Tongue (tissue), 2 donors: Measurements from ENCODE around the gene SLC39A3. TPM values are rescaled to one million over a fixed set of nuclear protein-coding genes. Genes with fewer than 3 reads are reported as not detected.
A peak's percentile ranks its signal among the peaks of the same experiment; 100 is the strongest.
"Not testable (repeated sequence)": the region's sequence is repeated elsewhere in the genome, so short reads cannot be mapped to it uniquely, and the experiment has no call there.

ENCODE experiments used
- DNase-seq: peaks from one replicate; pipeline ENCODE4 v3.0.0-alpha.2; 2015
- total RNA-seq: library from RNA; depleted of rRNA; stranded (reverse); fragments of >200 nt; gene quantifications from one replicate; pipeline ENCODE4 v1.2.3, GENCODE V29; 2014

Gene SLC39A3
- total RNA-seq, 1 donor from 2014 or later, result 10.8 TPM

DNA sequence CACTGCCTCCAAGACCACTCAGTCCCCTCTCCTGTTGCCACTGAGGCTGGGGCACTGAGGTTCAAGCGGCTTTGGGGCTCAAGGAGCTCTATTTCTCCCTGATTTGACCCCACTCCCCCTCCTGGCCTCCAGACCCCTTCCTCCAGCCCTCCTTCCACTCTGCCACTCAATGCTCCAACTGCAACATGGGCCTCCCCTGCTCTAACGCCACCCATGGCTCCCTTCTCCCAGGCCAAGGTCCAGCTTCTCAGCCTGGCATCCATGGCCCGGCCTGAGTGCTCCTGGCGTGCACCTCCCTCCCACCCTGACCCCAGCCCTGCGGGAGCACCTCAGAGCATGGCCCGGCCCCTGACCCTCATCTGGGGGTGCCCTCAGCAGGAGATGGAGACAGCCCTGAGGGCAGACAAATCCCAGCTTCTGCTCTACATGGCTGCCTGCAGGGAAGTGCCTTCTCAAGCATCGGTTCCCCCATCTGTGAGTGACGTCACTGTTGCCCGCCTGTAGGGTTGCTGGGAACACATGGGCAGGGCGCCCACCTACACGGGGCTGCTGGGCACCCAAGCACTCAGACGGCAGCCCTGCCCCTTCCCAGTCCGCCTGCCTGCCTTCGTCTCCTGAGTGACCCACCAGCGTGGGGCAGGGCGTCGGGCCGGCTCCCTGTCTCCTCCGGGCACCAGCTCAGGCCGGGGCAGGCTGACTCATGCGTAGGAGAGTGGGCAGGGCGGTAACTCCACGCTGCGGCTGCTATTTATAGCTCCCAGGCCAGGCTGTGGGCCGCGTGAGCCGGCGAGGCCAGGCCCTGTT lies 17.1 kb downstream of the SLC39A3 start:
- DNase-seq, result no peak

DNA sequence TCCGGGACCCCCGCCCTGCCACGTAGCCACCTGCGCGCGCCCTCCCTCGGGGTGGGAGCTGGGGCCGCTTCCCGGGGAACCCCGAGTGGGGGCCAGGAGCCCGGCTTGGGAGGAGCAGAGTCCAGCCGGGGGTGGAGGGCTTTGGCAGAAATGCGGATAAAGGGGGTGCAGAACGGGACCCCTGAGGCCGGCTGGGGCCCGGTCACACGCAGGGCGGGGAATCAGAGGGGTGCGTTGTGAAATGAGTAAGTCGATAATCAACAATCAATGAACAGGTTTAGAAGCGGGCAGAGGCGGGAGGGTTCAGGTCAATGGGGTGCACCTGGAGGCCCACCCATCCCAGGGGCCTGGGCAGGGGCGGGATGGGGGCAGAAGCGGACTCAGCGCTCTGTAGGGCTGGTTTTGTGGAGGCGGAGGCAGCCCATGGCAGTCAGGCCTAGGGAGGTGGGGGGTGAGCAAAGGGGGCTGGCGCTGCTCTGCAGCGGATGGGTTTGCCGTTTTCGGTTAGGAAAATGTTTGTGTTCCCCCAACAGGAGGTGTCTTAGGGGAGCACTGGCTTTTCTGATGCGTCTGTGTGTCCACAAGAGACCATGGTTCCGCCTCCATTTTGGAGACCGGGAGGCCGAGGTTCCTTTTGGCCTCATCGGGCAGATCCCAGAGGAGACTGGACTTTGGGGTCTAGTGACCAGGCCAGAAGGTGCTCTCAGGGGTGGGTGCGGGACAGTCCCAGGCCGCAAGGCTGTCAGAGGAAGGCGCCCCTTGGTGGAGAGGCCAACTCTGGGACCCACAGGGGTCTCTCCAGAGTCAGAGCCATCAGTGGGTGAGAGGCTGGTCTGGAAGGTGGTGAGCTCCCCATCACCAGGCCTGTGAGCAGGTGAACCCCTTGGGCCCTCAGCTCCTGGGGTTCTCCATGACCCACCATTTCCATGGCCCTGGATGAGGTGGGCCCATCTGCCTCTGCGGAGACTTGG lies 18.0 kb downstream of the SLC39A3 start:
- no peak for DNase-seq

DNA sequence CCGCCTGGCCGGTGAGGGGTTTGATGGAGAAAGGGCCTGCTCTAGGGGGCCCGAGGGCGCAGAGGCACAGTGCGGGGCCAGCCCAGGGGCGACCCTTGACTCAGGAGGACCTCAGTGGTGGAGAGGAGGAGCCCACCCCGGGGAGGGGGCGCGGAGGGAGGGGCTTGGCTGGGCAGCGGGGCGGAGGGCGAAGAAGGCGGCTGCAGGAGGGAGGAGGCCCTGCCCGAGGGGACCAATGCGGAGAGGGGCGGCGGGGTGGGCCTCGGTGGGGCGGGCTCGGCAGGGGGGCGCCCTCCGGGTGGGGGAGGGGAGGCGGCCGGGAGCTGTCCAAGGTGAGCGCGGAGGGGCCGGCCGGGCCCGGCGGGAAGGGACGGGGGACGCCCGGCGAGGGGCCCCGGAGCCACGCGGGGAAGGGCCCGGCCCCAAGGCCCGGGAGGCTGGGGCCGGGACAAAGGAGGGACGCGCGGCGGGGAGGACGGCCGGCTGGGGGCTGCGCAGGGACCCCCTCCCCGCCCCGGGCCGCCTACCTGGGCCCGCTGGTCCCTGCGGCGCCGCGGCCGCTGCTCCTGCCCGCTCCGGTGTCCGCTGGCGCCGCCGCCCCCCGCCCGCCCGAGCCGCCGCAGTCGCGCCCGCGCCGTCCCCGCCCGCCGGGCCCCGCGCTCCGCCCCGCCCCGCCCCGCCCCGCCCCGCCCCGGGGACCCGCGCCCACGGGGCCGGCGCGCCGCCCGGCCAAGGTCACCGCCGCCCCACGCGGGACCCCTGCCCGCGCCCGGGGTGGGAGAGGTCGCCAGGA lies 18.8 kb downstream of the SLC39A3 start, which contains the start of gene DIRAS1:
Gene DIRAS1 (minus strand): TSS at position 596 of the 793 bp plus-strand sequence. CDS start 3,566 bp downstream, outside the sequence.
- no peak for DNase-seq

DNA sequence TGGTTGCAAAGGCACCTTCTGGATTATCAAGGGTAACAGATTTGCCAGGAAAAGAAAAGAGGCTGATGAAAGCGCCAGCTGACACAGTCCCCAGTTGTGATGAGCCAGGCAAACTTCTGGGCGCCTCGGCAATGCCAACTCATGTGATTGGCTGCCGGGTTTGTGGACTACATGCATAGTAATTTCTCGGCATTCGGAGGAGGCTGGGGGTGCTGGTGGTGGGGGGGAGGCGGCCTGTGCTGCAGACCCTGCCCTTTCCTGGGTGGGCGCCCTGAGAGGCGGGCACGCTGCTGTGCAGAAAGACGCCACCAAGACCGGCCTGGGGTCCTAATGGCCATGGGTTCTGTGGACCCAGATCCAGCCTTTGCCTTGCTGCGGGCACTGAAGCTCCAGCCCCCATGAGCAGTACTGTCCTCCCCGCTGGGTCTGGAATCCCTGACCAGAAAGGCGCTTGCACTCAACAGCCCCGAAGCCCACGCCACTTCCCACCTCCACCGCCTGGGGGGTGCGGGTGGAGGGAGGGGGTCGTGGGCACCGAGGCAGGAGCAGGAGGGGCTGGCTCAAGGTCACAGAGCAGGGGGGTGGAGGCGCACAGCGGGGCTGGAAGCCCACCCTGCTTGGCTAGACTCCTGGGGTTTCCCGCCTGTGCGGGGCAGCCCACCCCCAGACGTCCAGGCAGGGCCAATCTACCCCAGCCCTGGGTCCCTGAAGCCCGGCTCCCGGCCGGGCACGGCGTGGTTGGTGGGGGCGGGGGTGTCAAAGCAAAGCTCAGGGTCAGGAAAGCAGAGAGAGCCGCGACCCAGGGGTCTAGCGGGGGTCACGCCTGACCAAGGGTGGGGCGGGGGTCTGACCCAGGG lies 19.7 kb downstream of the SLC39A3 start:
- DNase-seq, result peak; percentile 34

DNA sequence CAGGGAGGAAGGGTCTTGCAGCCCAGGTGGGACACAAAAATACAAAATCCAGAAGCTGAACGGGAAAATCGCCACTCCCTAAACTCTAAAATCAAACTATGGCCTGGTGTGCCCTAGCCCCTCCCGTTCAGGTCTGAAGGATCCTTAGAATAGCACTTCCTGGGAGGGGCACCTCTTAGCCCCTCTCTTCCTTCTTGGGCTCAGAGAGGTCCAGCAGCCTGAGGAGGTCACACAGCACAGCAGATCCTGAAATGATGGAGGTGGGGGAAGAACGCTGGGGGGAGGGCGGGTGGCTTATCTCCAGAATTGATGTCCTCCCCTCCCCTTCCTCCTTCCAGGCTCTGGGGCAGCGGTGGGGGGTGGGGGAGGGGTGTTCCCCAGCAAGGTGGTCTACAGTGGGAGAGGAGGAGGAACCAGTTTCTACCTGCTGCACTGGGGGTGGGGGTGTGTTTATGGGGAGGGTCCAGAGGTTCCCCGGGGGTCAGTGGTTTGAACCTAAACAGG lies 20.5 kb downstream of the SLC39A3 start:
- DNase-seq, result no peak

DNA sequence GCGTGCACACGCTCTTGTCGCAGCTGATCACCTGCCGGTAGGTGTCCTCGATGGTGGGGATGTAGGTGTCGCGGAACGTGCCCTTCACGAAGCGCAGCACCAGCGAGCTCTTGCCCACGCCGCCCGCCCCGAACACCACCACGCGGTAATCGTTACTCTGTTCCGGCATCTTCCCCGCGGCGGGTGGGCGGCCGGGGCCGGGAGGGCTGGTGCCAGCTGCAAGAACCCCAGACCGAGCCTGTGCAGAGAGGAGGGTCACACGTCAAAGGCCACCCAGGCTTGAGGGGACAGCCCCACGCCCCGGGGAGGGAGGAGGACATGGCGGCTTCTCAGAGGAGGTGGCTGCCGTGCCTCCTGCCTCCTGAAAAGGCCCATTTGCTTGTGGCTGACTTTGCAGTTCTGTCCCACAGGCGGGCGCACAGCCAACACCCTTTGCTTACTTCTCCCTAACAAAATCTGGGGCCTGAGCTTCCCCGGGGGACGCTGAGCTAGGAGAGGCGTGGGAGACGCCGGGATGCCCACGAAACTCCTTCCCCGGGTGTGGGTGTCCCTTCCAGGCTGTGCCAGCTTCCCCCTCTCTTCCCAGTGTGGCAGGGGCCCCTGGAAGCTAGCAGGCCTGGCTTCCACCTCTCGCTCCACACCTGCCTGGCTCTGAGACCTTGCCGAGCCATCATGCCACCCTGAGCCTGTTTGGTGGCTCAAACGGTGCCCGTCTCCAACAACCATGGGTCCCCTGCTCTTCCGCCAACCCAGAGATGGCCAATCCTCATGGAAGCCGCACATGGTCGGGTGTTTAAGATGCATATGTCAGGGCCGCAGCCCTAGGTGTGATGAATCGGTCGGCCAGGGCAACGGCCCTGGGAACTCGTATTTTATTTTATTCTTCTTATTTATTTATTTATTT lies 21.9 kb downstream of the SLC39A3 start:
- no peak for DNase-seq

DNA sequence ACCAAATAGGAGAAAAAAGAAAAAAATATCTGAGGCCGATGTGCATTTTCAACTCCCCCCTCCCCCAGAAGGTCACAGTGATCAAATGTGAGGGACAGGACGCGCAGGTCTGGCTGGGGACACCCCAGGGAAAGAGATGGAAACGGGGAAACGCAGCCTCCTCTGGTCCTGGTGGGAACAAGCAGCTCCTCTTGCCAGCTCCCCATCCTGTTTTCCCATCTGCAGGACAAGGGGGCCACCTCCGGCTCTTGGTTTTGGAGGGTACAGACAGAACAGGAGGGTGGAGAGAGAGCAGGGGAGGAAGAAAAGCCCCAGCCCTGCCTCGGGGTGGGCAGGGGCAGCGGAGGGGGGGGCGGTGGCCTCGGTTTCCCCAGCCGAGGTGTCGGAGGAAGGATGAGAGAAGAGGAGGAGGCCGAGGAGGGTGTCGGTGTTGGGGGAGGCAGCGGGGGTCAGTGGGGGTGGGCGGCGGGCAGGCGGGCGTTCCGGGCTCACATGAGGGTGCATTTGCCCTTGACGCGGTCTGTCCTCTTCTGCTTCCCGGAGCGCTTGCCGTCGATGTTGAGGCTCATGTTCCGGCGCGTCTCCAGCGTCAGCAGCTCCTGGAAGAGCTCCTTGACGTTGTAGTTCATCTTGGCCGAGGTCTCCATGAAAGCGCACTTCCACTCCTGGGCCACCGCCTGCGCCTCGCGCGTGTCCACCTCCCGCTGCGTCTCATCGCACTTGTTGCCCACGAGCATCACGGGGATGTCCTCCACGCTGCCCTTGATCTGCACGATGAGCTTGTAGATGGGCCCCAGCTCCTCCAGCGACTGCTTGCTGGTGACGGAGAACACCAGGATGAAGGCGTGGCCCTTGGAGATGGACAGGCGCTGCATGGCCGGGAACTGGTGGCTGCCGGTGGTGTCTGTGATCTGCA lies 22.8 kb downstream of the SLC39A3 start:
- DNase-seq, result no peak

DNA sequence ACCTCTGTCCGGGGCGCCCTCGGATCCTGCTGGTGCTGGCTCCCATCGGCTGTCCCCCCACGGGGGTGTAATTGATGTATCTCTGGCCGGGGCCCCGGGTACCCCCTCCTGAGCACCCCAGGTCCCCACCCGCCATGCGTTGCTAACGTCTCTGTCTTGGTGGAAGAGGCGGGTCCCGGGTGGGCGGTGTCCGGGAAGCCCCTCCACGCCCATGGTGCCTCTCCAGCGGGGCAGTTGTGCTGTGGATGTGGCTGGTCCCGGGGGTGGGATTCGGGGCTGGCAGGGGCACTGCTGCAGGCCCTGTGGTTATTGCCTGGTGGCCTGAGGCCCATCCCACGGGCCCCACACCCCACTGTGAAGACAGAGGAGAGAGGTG lies 23.6 kb downstream of the SLC39A3 start:
- no peak for DNase-seq

DNA sequence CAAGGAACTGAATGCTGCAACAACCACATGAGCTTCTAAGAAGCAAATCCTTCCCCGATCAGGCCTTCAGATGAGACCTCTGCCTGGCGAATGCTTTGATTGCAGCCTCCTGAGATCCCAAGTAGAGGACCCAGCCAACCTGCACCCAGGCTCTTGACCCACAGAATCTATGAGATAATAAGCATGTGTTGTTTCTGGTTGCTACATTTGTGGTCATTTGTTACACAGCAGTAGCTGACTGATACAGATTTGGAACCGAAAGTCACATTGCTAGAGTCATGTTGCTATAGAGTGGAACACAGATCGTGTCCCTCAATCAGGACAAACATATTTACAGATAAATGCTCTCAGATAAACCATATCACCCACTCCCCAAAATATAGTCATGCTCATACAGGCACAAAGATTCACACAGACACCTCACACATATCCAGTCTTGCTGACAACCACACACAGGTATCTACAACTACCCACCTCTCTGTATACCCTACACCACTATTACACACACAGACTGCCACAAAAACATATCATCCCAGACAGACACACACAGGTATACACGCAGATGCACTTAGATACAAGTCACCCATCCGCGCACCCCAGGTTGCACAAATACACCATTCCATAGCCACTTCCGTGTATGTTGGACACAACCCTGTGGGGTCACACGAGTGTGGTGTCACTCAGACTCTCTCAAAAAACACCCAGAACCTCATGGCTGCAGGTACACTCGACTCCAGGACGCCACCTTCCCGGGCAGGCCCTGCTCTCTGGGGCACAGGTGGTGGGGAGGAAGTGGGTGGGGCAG lies 24.1 kb downstream of the SLC39A3 start:
- no peak for DNase-seq

DNA sequence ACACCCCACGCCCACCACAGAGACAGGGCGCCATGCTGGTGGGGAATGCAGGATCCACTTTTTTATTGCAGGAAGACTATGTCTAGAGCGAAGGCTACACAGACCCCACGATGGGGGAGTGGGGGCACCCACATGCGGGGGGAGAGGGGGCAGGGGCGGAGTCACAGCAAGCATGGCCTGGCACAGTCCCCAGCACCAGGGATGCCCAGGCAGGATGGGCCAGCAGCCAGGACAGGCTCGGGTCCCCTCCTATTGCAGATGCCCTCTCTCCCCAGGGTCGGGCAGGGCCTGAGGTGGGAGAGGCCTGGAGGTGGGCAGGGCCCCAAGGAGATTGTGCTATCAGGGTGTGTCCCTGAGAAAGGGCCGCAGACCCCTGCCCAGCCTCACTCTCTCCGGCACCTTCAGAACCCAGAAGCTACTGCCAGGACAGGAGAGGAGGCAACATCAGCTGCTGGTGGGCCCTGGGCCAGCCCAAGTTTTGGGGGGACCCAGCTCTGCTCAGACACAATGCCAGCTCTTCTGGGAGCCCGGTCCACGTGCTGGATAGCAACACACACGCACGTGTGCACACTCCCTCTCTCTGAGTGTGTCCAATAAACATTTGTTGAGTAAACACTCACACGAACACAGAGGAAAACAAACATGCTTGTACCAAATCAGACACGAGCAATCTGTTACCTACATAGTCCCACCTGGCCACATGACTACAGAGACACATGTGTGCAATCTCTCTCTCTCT lies 25.1 kb downstream of the SLC39A3 start:
- no peak for DNase-seq

DNA sequence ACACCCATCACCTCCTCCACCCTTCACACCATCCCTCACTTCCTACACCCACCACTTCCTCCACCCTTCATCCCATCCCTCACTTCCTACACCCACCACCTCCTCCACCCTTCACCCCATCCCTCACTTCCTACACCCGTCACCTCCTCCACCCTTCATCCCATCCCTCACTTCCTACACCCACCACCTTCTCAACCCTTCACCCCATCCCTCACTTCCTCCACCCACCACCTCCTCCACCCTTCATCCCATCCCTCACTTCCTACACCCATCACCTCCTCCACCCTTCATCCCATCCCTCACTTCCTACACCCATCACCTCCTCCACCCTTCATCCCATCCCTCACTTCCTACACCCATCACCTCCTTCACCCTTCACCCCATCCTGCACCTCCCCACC lies 25.7 kb downstream of the SLC39A3 start:
- not testable (repeated sequence) for DNase-seq

DNA sequence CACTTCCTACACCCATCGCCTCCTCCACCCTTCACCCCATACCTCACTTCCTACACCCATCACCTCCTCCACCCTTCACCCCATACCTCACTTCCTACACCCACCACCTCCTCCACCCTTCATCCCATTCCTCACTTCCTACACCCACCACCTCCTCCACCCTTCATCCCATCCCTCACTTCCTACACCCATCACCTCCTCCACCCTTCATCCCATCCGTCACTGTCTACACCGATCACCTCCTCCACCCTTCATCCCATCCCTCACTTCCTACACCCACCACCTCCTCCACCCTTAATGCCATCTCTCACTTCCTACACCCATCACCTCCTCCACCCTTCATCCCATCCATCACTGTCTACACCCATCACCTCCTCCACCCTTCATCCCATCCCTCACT lies 26.6 kb downstream of the SLC39A3 start:
- DNase-seq, result not testable (repeated sequence)

DNA sequence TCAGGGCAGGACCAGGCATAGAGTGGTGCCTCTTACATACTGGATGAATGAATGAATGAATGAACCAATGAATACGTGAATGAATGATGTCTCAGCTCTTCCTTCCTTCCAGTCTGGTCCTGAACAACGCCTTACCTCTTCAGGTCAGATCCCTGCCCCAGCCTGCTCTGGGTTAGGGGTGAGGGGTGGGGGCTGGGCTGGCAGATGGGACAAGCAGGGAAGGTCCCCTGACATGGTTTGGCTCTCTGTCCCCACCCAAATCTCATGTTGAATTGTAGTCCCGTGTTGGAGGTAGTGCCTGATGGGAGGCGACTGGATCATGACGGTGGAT lies 28.0 kb downstream of the SLC39A3 start:
- DNase-seq, result no peak

DNA sequence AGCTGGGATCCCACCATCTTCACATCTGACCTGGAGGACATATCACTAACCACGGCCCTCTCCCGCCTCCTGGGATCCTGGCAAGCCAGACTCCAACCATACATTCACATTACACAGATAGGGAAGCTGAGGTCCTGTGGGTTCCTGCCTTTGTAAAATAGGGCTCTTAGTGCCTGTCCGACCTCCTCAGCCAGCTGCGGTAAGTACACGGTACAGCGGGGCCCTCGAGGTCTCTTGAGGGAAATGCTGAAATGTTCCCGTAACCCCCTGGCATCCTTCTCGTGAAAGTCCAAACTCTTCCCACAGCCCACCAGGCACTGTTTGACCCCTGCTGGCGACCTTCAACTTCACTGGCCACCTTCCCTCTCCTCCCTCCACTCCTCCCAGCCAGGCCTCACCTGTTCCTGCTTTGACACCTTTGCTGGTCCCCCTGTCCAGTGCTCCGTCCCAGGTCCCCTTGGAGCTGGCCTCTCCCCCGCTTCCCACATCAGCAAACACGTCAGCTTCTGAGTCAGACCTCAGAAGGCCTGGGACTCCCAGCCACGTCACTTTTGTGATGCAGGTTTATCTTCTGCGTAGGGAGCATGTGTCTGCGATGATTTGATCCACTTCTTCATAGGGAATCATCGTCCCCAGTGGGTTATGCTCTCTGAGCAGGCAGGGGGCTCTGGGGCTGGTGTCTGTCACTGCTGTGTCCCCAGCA lies 28.5 kb downstream of the SLC39A3 start:
- no peak for DNase-seq

DNA sequence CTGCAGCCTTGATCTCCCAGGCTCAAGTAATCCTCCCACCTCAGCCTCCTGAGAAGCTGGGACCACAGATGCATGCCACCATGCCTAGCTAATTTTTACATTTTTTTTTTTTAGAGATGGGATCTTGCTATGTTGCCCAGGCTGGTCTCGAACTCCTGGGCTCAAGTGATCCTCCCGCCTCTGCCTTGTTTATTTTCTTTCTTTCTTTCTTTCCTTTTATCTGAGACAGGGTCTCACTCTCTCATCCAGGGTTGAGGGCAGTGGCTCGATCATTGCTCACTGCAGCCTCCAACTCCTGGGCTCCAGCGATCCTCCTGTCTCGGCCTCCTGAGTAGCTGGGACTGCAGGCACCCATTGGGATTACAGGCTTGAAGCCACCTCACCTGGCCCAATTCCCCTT lies 33.6 kb downstream of the SLC39A3 start:
- DNase-seq, result no peak

DNA sequence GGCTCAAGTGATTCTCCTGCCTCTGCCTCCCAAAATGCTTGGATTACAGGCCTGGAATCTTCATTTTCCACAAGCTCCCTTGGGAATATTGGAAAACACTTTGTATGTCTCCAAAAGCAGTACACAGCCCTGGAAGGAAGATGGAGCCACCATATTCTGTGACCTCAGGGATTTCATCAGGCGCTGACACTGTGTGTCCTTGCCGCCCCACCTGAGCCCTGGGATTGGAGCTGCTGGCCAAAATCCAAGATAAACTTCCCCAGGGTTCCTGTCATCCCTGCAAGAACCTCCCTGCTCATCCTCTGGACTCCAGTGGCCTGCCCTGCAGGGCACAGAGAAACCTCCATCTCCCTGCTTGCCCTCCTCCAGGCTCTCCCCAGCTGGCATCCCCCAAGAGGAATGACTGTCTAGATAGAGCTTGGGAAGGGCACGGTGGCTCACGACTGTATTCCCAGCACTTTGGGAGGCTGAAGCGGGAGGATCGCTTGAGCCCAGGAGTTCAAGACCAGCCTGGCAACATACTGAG lies 36.1 kb downstream of the SLC39A3 start:
- no peak for DNase-seq

DNA sequence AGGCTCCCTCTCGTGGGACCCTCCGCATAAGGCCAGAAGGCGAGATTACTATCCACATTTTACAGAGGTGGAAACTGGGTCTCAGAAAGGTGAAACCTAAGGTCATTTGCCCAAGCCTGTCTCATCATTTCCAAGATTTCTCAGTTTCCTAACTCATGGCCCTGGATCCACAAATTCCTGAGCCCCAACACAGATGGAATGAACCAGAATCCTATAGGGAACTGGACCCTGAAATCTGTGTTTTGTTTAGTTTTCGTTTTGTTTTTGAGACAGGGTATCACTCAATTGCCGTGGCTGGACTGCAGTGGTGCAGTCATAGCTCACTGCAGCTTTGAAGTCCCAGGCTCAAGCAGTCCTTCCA lies 36.8 kb downstream of the SLC39A3 start:
- DNase-seq, result no peak
